ENCODE measurements around the gene ANTXR2. TPM values are rescaled to one million over a fixed set of nuclear protein-coding genes. Genes with fewer than 3 reads are reported as not detected.

Gene ANTXR2
- total and polyA plus RNA-seq, 2 donors (not counting 1 experiment from before 2014, with no cell fraction given) = 85.3 to 135 TPM

- H3K4me2 ChIP-seq (ENCODE audit: extremely low read depth, insufficient read depth, low read length) = no peak overlapping the region
- H4K20me1 ChIP-seq (ENCODE audit: control insufficient read depth, extremely low read depth, insufficient read depth, low read length) = no peaks in the 10 kb centered on the region
- no peaks in the 10 kb centered on the region for H3K9me3 ChIP-seq (ENCODE audit: control insufficient read depth, insufficient read depth, low read depth, low read length)
- H3K27ac ChIP-seq (ENCODE audit: insufficient read depth, low read length) = no peak overlapping the region
- TF ChIP-seq, protein P1, sequence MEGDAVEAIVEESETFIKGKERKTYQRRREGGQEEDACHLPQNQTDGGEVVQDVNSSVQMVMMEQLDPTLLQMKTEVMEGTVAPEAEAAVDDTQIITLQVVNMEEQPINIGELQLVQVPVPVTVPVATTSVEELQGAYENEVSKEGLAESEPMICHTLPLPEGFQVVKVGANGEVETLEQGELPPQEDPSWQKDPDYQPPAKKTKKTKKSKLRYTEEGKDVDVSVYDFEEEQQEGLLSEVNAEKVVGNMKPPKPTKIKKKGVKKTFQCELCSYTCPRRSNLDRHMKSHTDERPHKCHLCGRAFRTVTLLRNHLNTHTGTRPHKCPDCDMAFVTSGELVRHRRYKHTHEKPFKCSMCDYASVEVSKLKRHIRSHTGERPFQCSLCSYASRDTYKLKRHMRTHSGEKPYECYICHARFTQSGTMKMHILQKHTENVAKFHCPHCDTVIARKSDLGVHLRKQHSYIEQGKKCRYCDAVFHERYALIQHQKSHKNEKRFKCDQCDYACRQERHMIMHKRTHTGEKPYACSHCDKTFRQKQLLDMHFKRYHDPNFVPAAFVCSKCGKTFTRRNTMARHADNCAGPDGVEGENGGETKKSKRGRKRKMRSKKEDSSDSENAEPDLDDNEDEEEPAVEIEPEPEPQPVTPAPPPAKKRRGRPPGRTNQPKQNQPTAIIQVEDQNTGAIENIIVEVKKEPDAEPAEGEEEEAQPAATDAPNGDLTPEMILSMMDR (conservative IDR thresholded peaks at IDR 0.05 in 1 of 2, IDR thresholded peaks at IDR 0.05 in 1 of 2; ENCODE audit: low read depth in 1 of 2, low read length in 2 of 2) = no peak
- TF ChIP-seq EZH2 (IDR thresholded peaks at IDR 0.05; ENCODE audit: low read length, missing control alignments) = no peak
- no peak overlapping the region for H3K4me3 ChIP-seq (replicated peaks in 1 of 4; ENCODE audit: control extremely low read depth in 1 of 4, insufficient read depth in 1 of 4, low read depth in 3 of 4, low read length in 4 of 4)
- H3K79me2 ChIP-seq (ENCODE audit: control insufficient read depth, insufficient read depth, low read length) = peaks cover 8% of the 10 kb centered on the region
- peaks cover 2% of the 10 kb centered on the region for H3K36me3 ChIP-seq (ENCODE audit: control insufficient read depth, insufficient read depth, low read length)
- H3K4me1 ChIP-seq (ENCODE audit: control insufficient read depth, extremely low read depth, insufficient read depth, low read length) = peaks cover 14% of the 10 kb centered on the region
- H3K9ac ChIP-seq (ENCODE audit: insufficient read depth, low read length) = no peak overlapping the region
- no peak overlapping the region for H2AFZ ChIP-seq (ENCODE audit: low read length)
- peak in 1 of 2 donors; percentile 27 for DNase-seq (ENCODE audit: low read depth in 2 of 2)
- H3K27me3 ChIP-seq (ENCODE audit: control insufficient read depth, insufficient read depth, low read length) = no peaks in the 10 kb centered on the region
Measured at GRCh38 chr4:80014531-80014930, 58.5 kb downstream of the ANTXR2 start.

DNA sequence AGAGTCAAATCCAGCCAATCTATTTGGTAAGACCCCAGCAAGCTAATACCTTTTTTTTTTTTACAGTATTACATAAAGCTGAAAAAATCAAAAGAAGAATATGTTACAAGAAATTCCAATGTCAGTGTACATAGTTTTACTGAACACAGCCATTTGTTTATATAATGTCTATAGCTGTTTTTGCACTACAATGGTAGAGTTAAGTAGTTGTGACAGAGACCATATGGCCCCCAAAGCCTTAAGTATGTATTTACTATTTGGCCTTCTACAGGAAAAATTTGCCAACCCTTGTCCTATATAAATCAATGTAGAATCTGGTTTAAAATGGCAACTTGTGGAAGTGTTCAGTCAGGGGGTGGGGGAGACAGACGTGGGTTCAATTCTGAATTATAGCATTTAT lies 60.7 kb downstream of the ANTXR2 start:
- Histone ChIP-seq H3K27ac (ENCODE audit: insufficient read depth, low read length) (no peak overlapping the region), H3K79me2 (ENCODE audit: control insufficient read depth, insufficient read depth, low read length) (peaks cover 8% of the 10 kb centered on the region), H3K4me2 (ENCODE audit: extremely low read depth, insufficient read depth, low read length) (no peak overlapping the region), H3K9ac (ENCODE audit: insufficient read depth, low read length) (no peak overlapping the region), H3K4me1 (ENCODE audit: control insufficient read depth, extremely low read depth, insufficient read depth, low read length) (peaks cover 10% of the 10 kb centered on the region), H2AFZ (ENCODE audit: low read length) (no peak overlapping the region), H4K20me1 (ENCODE audit: control insufficient read depth, extremely low read depth, insufficient read depth, low read length) (no peaks in the 10 kb centered on the region), H3K4me3 (replicated peaks in 1 of 4; ENCODE audit: control extremely low read depth in 1 of 4, insufficient read depth in 1 of 4, low read depth in 3 of 4, low read length in 4 of 4) (no peak overlapping the region), H3K27me3 (ENCODE audit: control insufficient read depth, insufficient read depth, low read length) (no peaks in the 10 kb centered on the region), H3K9me3 (ENCODE audit: control insufficient read depth, insufficient read depth, low read depth, low read length) (no peaks in the 10 kb centered on the region), H3K36me3 (ENCODE audit: control insufficient read depth, insufficient read depth, low read length) (peaks cover 2% of the 10 kb centered on the region)
- peak in 1 of 2 donors; percentile 36 for DNase-seq (ENCODE audit: low read depth in 2 of 2)
- no peak for TF ChIP-seq EZH2 (IDR thresholded peaks at IDR 0.05; ENCODE audit: low read length, missing control alignments)
- TF ChIP-seq, protein P1 (conservative IDR thresholded peaks at IDR 0.05 in 1 of 2, IDR thresholded peaks at IDR 0.05 in 1 of 2; ENCODE audit: low read depth in 1 of 2, low read length in 2 of 2) = no peak

DNA sequence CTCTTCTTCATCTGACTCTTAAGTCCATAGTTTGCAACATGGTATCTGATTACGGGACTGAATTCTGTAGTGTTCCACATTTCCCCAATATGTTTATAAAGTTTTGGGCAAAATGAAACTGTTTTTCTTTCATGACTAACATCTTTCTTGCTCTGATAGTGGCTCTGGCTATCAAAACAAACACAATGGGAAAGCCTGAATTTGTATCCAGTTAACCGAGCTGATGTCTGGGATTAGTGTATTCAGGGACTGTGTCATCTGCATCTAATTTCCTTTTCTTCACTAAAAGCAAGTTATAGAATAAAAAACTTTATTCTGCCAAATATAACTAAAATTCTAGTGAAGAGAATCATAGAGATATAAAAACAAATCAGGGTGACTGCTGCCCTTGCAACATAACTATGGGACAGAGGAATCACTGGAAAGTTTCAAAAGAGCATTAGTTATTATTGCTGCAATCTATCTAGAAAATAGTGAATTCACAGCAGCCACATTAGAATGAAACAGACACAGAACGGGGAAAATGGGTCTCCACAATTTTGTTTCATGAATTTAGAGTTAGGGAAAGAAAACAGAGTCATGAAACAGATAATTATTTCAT lies 61.3 kb downstream of the ANTXR2 start:
- H3K36me3 ChIP-seq (ENCODE audit: control insufficient read depth, insufficient read depth, low read length) = peaks cover 2% of the 10 kb centered on the region
- peak overlapping the region; percentile 62 for H3K4me2 ChIP-seq (ENCODE audit: extremely low read depth, insufficient read depth, low read length)
- H3K4me1 ChIP-seq (ENCODE audit: control insufficient read depth, extremely low read depth, insufficient read depth, low read length) = peaks cover 4% of the 10 kb centered on the region
- no peak overlapping the region for H3K9ac ChIP-seq (ENCODE audit: insufficient read depth, low read length)
- peak overlapping the region; percentile 49 for H3K27ac ChIP-seq (ENCODE audit: insufficient read depth, low read length)
- H3K79me2 ChIP-seq (ENCODE audit: control insufficient read depth, insufficient read depth, low read length) = peaks cover 8% of the 10 kb centered on the region
- H2AFZ ChIP-seq (ENCODE audit: low read length) = no peak overlapping the region
- H3K4me3 ChIP-seq (replicated peaks in 1 of 4; ENCODE audit: control extremely low read depth in 1 of 4, insufficient read depth in 1 of 4, low read depth in 3 of 4, low read length in 4 of 4) = peak overlapping the region in 2 of 4 experiments; percentile 13 to 20
- no peaks in the 10 kb centered on the region for H3K9me3 ChIP-seq (ENCODE audit: control insufficient read depth, insufficient read depth, low read depth, low read length)
- H3K27me3 ChIP-seq (ENCODE audit: control insufficient read depth, insufficient read depth, low read length) = no peaks in the 10 kb centered on the region
- DNase-seq (ENCODE audit: low read depth in 2 of 2) = peak; percentile 79 to 83
- TF ChIP-seq, protein P1 (conservative IDR thresholded peaks at IDR 0.05 in 1 of 2, IDR thresholded peaks at IDR 0.05 in 1 of 2; ENCODE audit: low read depth in 1 of 2, low read length in 2 of 2) = no peak
- TF ChIP-seq EZH2 (IDR thresholded peaks at IDR 0.05; ENCODE audit: low read length, missing control alignments) = no peak
- H4K20me1 ChIP-seq (ENCODE audit: control insufficient read depth, extremely low read depth, insufficient read depth, low read length) = no peaks in the 10 kb centered on the region

Data from fibroblast of lung (primary cell).